SK-N-MC (cell line): ENCODE measurements around the gene FAM221B.

Experiments
- EZH2 ChIP-seq: fragments of 200-600 bp; sonication (generic); IDR thresholded peaks from one replicate; pipeline ENCODE4 v1.6.1; 2017; ENCODE audit warnings: antibody characterized with exemption
- FOXP2 ChIP-seq: optimal IDR thresholded peaks from 2 replicates; pipeline ENCODE3; 2011; ENCODE audit warnings: mild to moderate bottlenecking, moderate library complexity; ENCODE audit not compliant: insufficient read depth; ENCODE audit errors: extremely low read length, control extremely low read depth
- POLR2AphosphoS5 ChIP-seq: IDR thresholded peaks from 2 replicates; pipeline ENCODE4 v1.6.1; 2012; ENCODE audit warnings: mild to moderate bottlenecking, low read depth, low read length, borderline replicate concordance

DNA sequence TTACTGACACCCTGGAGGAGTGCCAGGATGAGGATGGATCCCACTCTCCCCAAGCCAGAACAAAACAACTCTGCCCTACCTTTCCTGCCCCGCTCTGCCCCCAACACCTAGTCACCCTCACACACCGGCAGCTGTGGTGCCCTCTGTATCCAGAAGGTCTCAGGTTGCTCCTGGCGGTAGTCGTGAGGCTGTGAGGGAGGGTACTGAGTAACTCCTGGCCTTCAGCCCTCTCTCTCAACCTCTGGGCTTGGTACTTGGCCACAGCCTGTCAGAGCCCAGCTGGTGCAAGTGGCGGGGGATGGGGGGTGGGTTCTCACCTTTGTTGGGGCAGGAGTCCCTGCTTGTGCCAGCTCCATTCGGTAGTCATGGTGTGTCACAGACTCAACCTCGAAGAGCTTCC lies 18.4 kb downstream of the FAM221B start:
- TF ChIP-seq POLR2AphosphoS5, result no peak
- TF ChIP-seq EZH2, result no peak
- no peak for TF ChIP-seq FOXP2
